GM12878 (cell line): ENCODE measurements around the gene SYNRG. TPM values are rescaled to one million over a fixed set of nuclear protein-coding genes. Genes with fewer than 3 reads are reported as not detected.

Experiments used
- ATAC-seq: fragments of 200-7000 bp; cut with Tn5 transposase; 3 replicates; pipeline ENCODE4 v1.9.1; 2020; ENCODE audit warnings: mild to moderate bottlenecking, moderate library complexity
- BruUV-seq: library from RNA; stranded (reverse); fragments of 400-500 nt; replicated peaks from 2 replicates; lab custom pipeline; 2021; lab: Mats Ljungman, UMichigan
- CTCF ChIA-PET: fragments of 300-600 bp; sonication (Branson Sonifier 250); formaldehyde crosslinking; extraction: SDS; loops from one replicate; lab custom pipeline; 2021; ENCODE audit warnings: inconsistent platforms; lab: Yijun Ruan, JAX
- POLR2A ChIA-PET: fragments of 350-600 bp; formaldehyde crosslinking; extraction: SDS; loops from one replicate; lab custom pipeline; 2021; ENCODE audit warnings: inconsistent platforms; lab: Charles Lee
- RAD21 ChIA-PET: fragments of 300-600 bp; sonication (Branson Sonifier 250); formaldehyde crosslinking; loops from one replicate; lab custom pipeline; 2023; ENCODE audit warnings: antibody characterized with exemption; ENCODE audit not compliant: unreplicated experiment; lab: Charles Lee
- SMC1A ChIA-PET: fragments of 300-600 bp; sonication (Branson Sonifier 250); formaldehyde crosslinking; loops from one replicate; lab custom pipeline; 2023; ENCODE audit not compliant: unreplicated experiment, uncharacterized antibody; lab: Charles Lee
- DNase-seq: peaks from one replicate; pipeline ENCODE4 v3.0.0-alpha.2; 2011; ENCODE audit warnings: low read depth, low spot score
- FAIRE-seq: peaks from 3 replicates; lab custom pipeline; 2011; peaks lifted over from hg19 to GRCh38; lab: Jason Lieb, UNC
- H2AFZ ChIP-seq: 2 replicates; pipeline ENCODE4 v1.6.0; 2011; ENCODE audit warnings: low read depth, low read length, control low read depth; ENCODE audit not compliant: control insufficient read depth
- H3K27ac ChIP-seq: 2 replicates; pipeline ENCODE4 v1.5.1; 2011; ENCODE audit warnings: control low read depth; ENCODE audit not compliant: control insufficient read depth, insufficient read depth
- H3K27me3 ChIP-seq, 2 experiments: replicated peaks in 1 of 2; 2 replicates each; pipeline versions ENCODE4 v1.6.0 to v1.6.1; 2011; ENCODE audit warnings: low read length in 1 of 2; ENCODE audit not compliant: control insufficient read depth in 2 of 2, insufficient read depth in 2 of 2
- H3K36me3 ChIP-seq, 2 experiments: 2 replicates each; pipeline ENCODE4 v1.5.1; 2011; ENCODE audit warnings: low read length in 1 of 2; ENCODE audit not compliant: control insufficient read depth in 2 of 2, insufficient read depth in 2 of 2
- H3K4me1 ChIP-seq: 2 replicates; pipeline ENCODE4 v1.6.1; 2011; ENCODE audit warnings: mild to moderate bottlenecking, low read length, moderate library complexity, mixed read lengths; ENCODE audit not compliant: control insufficient read depth, insufficient read depth
- H3K4me2 ChIP-seq: 2 replicates; pipeline ENCODE4 v1.6.0; 2011; ENCODE audit warnings: control low read depth; ENCODE audit not compliant: control insufficient read depth, insufficient read depth
- H3K4me3 ChIP-seq: fragments of 200-600 bp; sonication (generic); 2 replicates; pipeline ENCODE4 v1.5.1; 2016
- H3K79me2 ChIP-seq: 2 replicates; pipeline ENCODE4 v1.6.0; 2011; ENCODE audit warnings: low read length; ENCODE audit not compliant: control insufficient read depth, insufficient read depth
- H3K9ac ChIP-seq: 2 replicates; pipeline ENCODE4 v1.8.0; 2011; ENCODE audit warnings: low read length, control low read depth, mixed read lengths; ENCODE audit not compliant: control insufficient read depth, insufficient read depth
- H3K9me3 ChIP-seq: replicated peaks from 3 replicates; pipeline ENCODE4 v1.5.1; 2011; ENCODE audit warnings: mild to moderate bottlenecking, low read length; ENCODE audit not compliant: control insufficient read depth, insufficient read depth
- H4K20me1 ChIP-seq: 2 replicates; pipeline ENCODE4 v1.6.0; 2011; ENCODE audit not compliant: control insufficient read depth, insufficient read depth
- ATF7 ChIP-seq: fragments of 450-650 bp; IDR thresholded peaks from 2 replicates; pipeline ENCODE4 v1.6.1; 2016; ENCODE audit warnings: low read depth, mild to moderate bottlenecking
- CEBPZ ChIP-seq: fragments of 150-350 bp; IDR thresholded peaks from 2 replicates; pipeline ENCODE4 v1.6.1; 2016; ENCODE audit warnings: low read depth, low read length
- E2F8 ChIP-seq: fragments of 450-650 bp; IDR thresholded peaks from 2 replicates; pipeline ENCODE4 v1.6.1; 2018; ENCODE audit warnings: mild to moderate bottlenecking, low read depth, moderate library complexity; ENCODE audit not compliant: partially characterized antibody
- ESRRA ChIP-seq: IDR thresholded peaks from 2 replicates; pipeline ENCODE4 v1.6.1; 2012; ENCODE audit warnings: mild to moderate bottlenecking, low read length, improper control_type of control experiment
- KAT2A ChIP-seq: conservative IDR thresholded peaks from 2 replicates; pipeline ENCODE4 v1.6.1; 2011; ENCODE audit warnings: low read depth, low read length; ENCODE audit not compliant: control insufficient read depth
- LARP7 ChIP-seq: fragments of 450-650 bp; IDR thresholded peaks from 2 replicates; pipeline ENCODE4 v1.6.1; 2017; ENCODE audit warnings: mild to moderate bottlenecking
- PKNOX1 ChIP-seq: fragments of 450-650 bp; IDR thresholded peaks from 2 replicates; pipeline ENCODE4 v1.6.1; 2016; ENCODE audit warnings: mild to moderate bottlenecking
- SMARCA5 ChIP-seq: fragments of 450-650 bp; IDR thresholded peaks from 2 replicates; pipeline ENCODE4 v1.6.1; 2017; ENCODE audit warnings: mild to moderate bottlenecking
- SPI1 ChIP-seq: IDR thresholded peaks from 2 replicates; pipeline ENCODE4 v1.6.1; 2011; ENCODE audit warnings: low read depth, mild to moderate bottlenecking, low read length, moderate library complexity, borderline replicate concordance; ENCODE audit not compliant: insufficient read depth
- SRF ChIP-seq, 2 experiments: IDR thresholded peaks; 2 replicates each; pipeline ENCODE4 v1.6.1; 2011; ENCODE audit warnings: low read depth in 2 of 2, low read length in 2 of 2, mild to moderate bottlenecking in 1 of 2, moderate library complexity in 1 of 2
- ZNF207 ChIP-seq: fragments of 450-650 bp; IDR thresholded peaks from 2 replicates; pipeline ENCODE4 v1.6.1; 2014; ENCODE audit warnings: antibody characterized with exemption, mild to moderate bottlenecking, borderline replicate concordance
- ZNF622 ChIP-seq: fragments of 450-650 bp; IDR thresholded peaks from 2 replicates; pipeline ENCODE4 v1.6.1; 2017; ENCODE audit warnings: mild to moderate bottlenecking, inconsistent platforms
- WGBS: methylation state at CpG from one replicate; pipeline ENCODE4 v1.1.6; 2016; ENCODE audit warnings: low lambda C conversion rate; ENCODE audit not compliant: insufficient replicate concordance, insufficient coverage; ENCODE audit errors: missing lambda C conversion rate; 5-methylcytosine and 5-hydroxymethylcytosine counted together
- in situ Hi-C: fragments of 300-500 bp; cut with MboI; formaldehyde crosslinking; loops from 9 replicates; pipeline ENCODE4 v1.14.3; 2018; ENCODE audit warnings: mixed read lengths
- intact Hi-C: fragments of 100-400 bp; cut with micrococcal nuclease; formaldehyde crosslinking; loops from one replicate; pipeline ENCODE4 v1.14.2; 2022; ENCODE audit not compliant: unreplicated experiment
- polyA plus RNA-seq, 11 experiments: library from polyadenylated mRNA; depleted of rRNA in 4 of 11; unstranded in 6 of 11; stranded (reverse) in 5 of 11; fragments of >200 nt; fragmentation: Nextera tagmentation in 4 of 11; fragmentation: Illumina TruSeq in 1 of 11; extraction: Ambion mirVana in 4 of 11; extraction: Trizol in 1 of 11; gene quantifications; 1 replicate in 1 of 11; 2 replicates in 10 of 11; pipeline versions ENCODE4 v1.2.1 to v1.2.3, GENCODE V29; 2011 to 2016; ENCODE audit warnings: inconsistent platforms in 2 of 11, missing spikeins in 2 of 11, low read depth in 1 of 11
- total RNA-seq, 4 experiments: library from RNA; depleted of rRNA in 3 of 4; stranded (reverse); fragments of >200 nt in 3 of 4; fragmentation: Illumina TruSeq in 1 of 4; extraction: Trizol in 1 of 4; gene quantifications; 2 replicates each; pipeline versions ENCODE4 v1.2.1 to v1.2.3, GENCODE V29; 2013 to 2021

The SYNRG gene
- total and polyA plus RNA-seq, 10 of the 15 experiments (the other 5 are each of a cell fraction or from before 2014, with no cell fraction given), result 5.2 to 40.4 (median 26.7) TPM

- no peak for TF ChIP-seq CEBPZ
- TF ChIP-seq PKNOX1, result no peak
- no peak for TF ChIP-seq ZNF207
- no peak for TF ChIP-seq KAT2A
- no peak for TF ChIP-seq ATF7
- no peak for TF ChIP-seq SMARCA5
Measured at GRCh38 chr17:37478187-37478586, 131.0 kb downstream of the SYNRG start (continued).

GRCh38 chr17:37476431-37477120 is 132.6 kb downstream of the SYNRG start:
- in situ Hi-C loops, result no loop called here
- no peak overlapping the region for H3K4me2 ChIP-seq
- TF ChIP-seq SRF (IDR thresholded peaks at IDR 0.05; ENCODE audit: low read depth in 2 of 2, low read length in 2 of 2) (no peak), SPI1 (no peak), ESRRA (no peak), LARP7 (no peak), E2F8 (no peak), ZNF622 (no peak)

More at GRCh38 chr17:37476431-37477120, 132.6 kb downstream of the SYNRG start:
- no peak overlapping the region for H2AFZ ChIP-seq
- no peak overlapping the region for H3K4me3 ChIP-seq
- no peak overlapping the region for H3K27ac ChIP-seq
- POLR2A ChIA-PET, result interaction anchor here (0.5 to 1.7 kb wide), 3 partner anchors 12 to 59 kb away, joined by 3 to 5 read pairs (median 3); no protein-coding TSS in a partner anchor
- RAD21 ChIA-PET, result interaction anchor here (1.1 kb wide), 1 partner anchor 103 kb away, joined by 3 read pairs; no protein-coding TSS in a partner anchor
- no peaks in the 10 kb centered on the region for H3K9me3 ChIP-seq
- SMC1A ChIA-PET, result interaction anchor here (0.6 to 1.0 kb wide), 3 partner anchors 26 to 68 kb away, joined by 3 to 4 read pairs (median 3); no protein-coding TSS in a partner anchor
- no peaks in the 10 kb centered on the region for H3K4me1 ChIP-seq
- H3K36me3 ChIP-seq, result peaks cover 10 to 24% of the 10 kb centered on the region in 2 experiments; a peak in 3 of 4 replicates
- FAIRE-seq (no peak), ATAC-seq (no peak), DNase-seq (no peak)
- BruUV-seq, result no TSS peak
- H3K79me2 ChIP-seq, result no peaks in the 10 kb centered on the region
- 96% methylated on average over 4 of the region's 4 CpGs for whole genome bisulfite sequencing
- no peaks in the 10 kb centered on the region for H3K27me3 ChIP-seq
- CTCF ChIA-PET, result interaction anchor here (0.8 to 1.4 kb wide), 2 partner anchors 15 to 100 kb away, joined by 3 to 4 read pairs; no protein-coding TSS in a partner anchor
- H4K20me1 ChIP-seq, result no peaks in the 10 kb centered on the region
- no peak overlapping the region for H3K9ac ChIP-seq
- intact Hi-C loops, result no loop called here
